Activated effector memory CD4-positive, alpha-beta T cell treated with Interleukin-2 at 50 U/mL for 16 hours (primary cell): Measurements from ENCODE around the gene ACAA1.
A peak's percentile ranks its signal among the peaks of the same experiment; 100 is the strongest.

ENCODE experiments used
- DNase-seq: peaks from one replicate; pipeline ENCODE4 v3.0.0-alpha.2; 2020

The ACAA1 gene

DNA sequence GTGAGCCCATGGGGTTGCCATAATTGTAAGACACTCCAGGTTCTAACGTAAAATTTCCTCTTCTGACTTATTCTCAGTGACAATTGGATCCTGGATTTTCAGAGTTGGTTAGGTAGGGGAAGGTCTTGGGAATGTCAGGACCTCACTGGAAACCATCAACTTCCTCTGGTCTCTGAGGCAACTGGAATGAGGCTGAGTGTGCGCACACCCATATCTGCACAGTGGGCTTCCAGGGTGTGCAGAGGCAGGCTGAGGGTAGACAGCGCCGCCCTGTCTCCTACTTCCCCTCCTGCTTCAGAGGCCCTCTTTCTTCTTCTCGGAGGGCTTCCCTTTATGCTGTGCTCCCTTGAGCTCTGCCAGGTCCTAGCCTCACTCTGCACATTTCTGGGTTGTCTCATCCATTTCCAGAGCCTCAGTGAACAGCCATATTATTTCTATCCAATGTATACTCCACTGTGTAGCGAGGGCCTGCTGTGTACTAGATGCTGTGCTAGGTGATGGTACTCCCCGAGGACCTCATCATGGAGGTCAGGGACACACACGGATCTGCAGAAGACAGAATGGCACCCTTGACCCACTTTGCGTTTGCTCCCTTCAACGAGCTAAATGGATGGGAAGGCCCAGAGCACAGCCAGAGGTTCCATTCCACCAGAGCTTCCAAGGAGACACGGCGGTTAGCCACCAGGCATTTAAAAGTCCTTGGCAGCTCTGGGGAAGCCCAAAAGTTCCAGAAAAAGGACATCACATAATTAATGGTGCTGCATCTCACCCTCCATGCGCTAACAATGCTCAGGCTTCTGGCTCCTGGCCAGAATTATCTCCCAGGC lies 18.3 kb downstream of the ACAA1 start:
- no peak for DNase-seq

GRCh38 chr3:38117748-38118420 lies 19.0 kb downstream of the ACAA1 start:
- DNase-seq, result peak; percentile 59

GRCh38 chr3:38117163-38117716 lies 19.7 kb downstream of the ACAA1 start:
- no peak for DNase-seq

GRCh38 chr3:38116471-38117162 lies 20.3 kb downstream of the ACAA1 start:
- DNase-seq, result no peak

- no peak for DNase-seq
Observed at GRCh38 chr3:38115645-38116427, 21.1 kb downstream of the ACAA1 start.

DNA sequence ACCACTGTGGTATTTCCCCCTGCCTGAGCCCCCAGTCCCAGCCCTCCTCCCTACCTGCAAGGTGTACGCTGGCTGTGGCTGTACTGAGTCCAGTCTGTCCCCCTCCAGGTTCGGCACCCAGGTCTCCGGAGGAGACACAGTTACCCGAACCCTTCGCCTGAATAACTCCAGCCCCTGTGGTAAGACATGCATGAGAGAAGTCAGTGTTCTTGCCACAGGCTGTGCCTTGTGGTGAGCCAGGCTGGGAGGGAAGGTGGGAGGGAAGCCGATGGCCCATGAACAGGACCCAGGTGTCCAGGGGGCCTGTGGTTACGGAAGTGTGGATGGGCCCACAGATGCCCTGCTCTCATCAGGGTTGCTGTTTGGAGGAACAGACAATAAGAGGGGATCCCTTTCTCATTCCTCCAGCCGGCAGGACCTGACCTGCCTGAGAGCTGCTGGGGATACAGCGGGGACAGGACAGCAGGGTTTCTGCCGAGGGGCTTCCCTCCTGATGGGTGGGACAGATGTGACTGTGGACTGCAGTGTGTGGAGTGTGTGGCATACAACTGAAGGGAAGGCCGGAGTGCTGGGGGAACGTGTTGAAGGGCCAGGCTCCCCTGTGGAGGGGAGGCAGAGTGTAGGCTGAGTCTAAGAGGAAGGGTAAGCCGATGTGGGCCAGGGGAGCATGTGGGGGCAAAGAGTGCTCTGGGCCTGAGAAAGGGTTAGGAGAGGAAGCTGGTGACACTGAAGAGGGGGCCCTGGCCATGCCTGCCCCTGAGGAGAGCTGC lies 21.9 kb downstream of the ACAA1 start:
- no peak for DNase-seq

DNA sequence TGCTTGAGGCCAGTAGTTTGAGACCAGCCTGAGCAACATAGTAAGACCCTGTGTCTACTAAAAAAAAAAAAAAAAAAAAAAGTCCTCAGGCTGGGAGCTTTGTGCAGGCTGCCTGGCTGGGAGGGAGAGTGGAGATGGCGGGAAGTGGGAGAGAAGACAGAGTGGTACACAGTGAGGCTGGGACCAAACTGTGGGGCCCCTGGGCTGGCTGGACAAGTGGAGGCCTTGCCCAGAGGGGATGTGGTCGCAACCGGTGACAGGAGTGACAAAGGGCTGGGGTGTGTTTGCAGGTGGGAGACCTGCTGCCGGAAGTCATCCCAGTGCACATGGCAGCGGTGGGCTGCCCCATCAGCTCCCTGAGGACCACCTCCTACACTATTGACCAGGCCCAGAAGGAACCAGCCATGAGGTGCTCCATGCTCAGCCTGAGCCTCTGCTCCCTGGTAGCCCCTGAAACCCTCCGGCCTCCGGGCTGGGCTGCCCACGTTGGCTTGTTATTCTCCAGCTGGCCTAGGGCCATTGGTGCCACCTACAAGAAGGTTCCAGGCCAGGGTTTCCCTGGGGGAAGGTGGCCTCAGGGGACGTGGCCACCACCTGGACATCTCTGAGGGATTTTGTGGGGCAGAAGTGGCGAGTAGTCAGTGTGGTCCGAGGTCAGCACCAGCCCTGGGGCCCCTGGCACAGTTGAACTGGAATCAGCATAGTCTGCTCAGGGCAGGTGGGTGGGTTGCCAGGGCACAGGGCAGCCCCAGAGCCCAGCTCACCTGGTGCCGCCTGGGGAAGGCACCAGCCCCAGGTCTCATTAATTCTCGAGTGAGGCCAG lies 22.7 kb downstream of the ACAA1 start:
- no peak for DNase-seq

DNA sequence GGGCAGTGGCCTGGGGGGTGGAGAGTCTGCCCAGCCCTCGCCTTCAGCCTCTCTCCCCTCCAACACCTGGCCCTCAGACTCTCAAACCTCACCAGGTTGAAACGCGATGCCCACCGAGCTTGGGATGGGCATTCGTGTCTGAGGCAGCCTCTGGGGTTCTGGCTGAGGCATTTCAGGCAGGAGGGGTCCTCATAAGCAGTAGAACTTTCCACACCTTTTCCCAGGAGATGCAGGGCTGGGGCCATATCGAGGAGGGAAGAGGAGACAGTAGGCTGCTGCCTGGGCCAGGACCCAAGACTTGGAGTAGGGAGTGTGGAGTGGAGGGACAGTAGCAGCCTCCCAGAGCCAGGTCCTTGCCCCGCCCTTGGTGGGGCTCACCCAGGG lies 24.6 kb downstream of the ACAA1 start:
- DNase-seq, result no peak

DNA sequence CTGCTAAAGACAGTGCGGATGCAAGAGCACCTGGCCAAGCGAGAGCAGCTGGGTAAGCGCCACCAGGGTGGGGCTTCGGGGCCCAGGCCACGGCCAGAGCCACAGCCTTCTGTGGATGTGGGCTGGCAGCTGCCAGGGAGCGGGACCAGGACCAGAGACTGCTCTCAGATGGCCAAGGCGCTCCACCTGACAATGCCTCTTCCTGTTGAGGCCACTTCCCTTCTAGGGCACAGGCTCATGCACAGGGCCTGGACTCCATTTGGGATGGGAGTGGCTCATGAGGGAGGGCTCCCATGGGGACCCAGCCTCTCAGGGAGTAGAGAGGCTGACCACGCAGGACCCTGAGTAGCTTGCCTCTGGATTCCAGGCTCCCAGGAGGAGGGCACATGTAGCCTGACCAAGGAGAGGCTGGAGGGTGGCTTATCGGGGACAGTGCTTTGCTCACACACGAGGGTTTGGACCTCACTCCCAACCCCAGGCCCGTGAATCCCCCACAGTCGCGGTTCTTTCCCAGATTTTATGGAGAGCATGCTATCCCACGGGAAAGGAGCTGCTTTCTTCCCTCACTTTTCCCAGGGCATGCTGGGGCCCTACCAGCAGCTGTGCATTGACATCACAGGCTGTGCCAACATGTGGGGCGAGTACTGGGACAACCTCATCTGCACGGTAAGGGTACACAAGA lies 25.1 kb downstream of the ACAA1 start:
- DNase-seq, result no peak

- no peak for DNase-seq
Observed at GRCh38 chr3:38111201-38111600, 25.7 kb downstream of the ACAA1 start.

- DNase-seq, result no peak
Observed at GRCh38 chr3:38110314-38111050, 26.4 kb downstream of the ACAA1 start.

- no peak for DNase-seq
Observed at GRCh38 chr3:38109580-38110313, 27.2 kb downstream of the ACAA1 start.

- DNase-seq, result no peak
Observed at GRCh38 chr3:38108649-38109579, 28.0 kb downstream of the ACAA1 start.

DNA sequence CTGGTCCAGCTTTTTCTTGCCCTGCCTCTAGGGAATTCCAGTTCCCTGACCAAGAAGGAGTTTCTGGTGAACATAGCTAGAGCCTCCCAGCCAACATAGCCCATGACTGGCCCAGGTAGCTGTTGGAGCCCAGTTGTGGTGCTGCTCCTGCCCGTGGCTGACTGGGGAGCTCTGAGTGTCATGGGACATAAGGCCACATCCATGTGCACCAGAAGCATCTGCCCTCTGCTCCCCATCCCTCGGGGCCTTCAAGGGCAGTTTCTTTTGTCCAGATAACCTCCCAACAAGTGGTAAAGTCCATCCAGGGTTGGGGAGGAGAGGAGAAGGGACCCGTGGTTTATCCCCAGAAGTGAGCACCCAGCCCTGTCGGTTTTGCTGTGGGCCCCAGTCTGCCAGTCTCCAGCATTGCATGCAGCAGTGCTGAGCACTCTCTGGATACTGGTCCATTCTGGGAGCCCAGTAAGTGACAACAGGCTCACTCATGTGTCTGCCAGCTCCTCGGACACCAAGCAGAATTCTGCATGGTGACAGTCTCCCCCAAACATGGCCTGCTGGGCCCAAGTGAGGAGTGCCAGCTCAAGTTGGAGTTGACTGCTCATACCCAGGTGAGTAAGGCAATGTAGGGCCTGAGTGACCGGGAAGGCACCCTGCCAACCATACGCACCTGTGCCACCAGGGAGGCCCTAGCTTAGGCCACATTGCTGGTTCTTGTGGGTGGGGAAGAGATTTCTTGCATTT lies 28.8 kb downstream of the ACAA1 start:
- no peak for DNase-seq

- no peak for DNase-seq
Observed at GRCh38 chr3:38105525-38105924, 31.4 kb downstream of the ACAA1 start.

GRCh38 chr3:38102444-38102814 lies 34.5 kb downstream of the ACAA1 start:
- no peak for DNase-seq

DNA sequence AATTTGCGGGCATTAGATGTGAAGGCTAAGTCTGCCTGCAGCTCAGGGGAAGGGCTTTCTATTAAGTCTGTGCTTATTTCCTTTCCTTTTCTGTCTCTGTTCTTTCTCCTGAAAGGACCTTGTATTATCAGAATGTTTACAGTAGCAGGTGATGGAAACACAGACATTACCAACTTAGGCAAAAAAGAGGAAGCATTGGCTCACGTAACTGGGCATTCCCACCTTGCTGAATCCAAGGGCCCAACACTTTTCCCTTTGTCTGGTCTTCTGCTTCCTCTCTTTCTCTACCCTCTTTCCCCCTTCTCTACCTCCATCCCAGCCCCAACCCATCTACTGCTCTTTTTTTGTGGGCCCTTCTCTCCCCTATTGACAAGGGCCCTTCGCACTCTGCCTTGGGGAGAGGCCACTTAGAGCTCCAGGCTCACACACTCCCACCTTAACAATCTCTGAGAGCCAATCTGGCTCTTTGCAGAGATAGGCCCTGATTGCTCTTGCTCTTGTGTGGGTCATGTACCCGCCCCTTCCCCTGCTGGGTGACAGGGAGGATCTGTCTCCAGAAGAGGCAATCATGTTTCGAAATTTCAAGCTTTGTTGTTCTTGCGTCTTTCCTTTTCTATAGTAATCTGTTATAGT lies 35.0 kb downstream of the ACAA1 start:
- DNase-seq, result no peak
